Nephron progenitor cell (in vitro differentiated cells): ENCODE measurements around the gene UMOD.

ENCODE experiments used
- DNase-seq: peaks from one replicate; pipeline ENCODE4 v3.0.0; 2021
- H3K27ac Mint-ChIP-seq: 2 replicates; pipeline ENCODE4 v1.8.0; 2021; ENCODE audit warnings: mild to moderate bottlenecking, moderate library complexity, mixed read lengths
- H3K27me3 Mint-ChIP-seq: 2 replicates; pipeline ENCODE4 v1.8.0; 2021; ENCODE audit warnings: mild to moderate bottlenecking, low read depth, mixed read lengths; ENCODE audit not compliant: poor library complexity
- H3K36me3 Mint-ChIP-seq: 2 replicates; pipeline ENCODE4 v1.8.0; 2021; ENCODE audit warnings: low read depth, mixed read lengths
- H3K4me1 Mint-ChIP-seq: 2 replicates; pipeline ENCODE4 v1.8.0; 2021; ENCODE audit warnings: mixed read lengths
- H3K4me3 Mint-ChIP-seq: 2 replicates; pipeline ENCODE4 v1.8.0; 2021; ENCODE audit warnings: mild to moderate bottlenecking, moderate library complexity, mixed read lengths
- H3K9me3 Mint-ChIP-seq: 2 replicates; pipeline ENCODE4 v1.8.0; 2021; ENCODE audit warnings: mild to moderate bottlenecking, moderate library complexity, mixed read lengths
- CTCF ChIP-seq: fragments of 200-600 bp; sonication (generic); IDR thresholded peaks from 2 replicates; pipeline ENCODE4 v1.5.0; 2021; ENCODE audit warnings: antibody characterized with exemption

UMOD gene

GRCh38 chr16:20332411-20332810 lies 20.1 kb downstream of the UMOD start:
- Mint-ChIP-seq H3K36me3 (no peaks in the 10 kb centered on the region), H3K4me3 (no peak overlapping the region), H3K9me3 (peaks cover 10% of the 10 kb centered on the region), H3K4me1 (peaks cover 4% of the 10 kb centered on the region), H3K27me3 (peaks cover 17% of the 10 kb centered on the region), H3K27ac (no peak overlapping the region)
- no peak for TF ChIP-seq CTCF
- no peak for DNase-seq

- no peak overlapping the region for H3K27ac Mint-ChIP-seq
- H3K36me3 Mint-ChIP-seq: no peaks in the 10 kb centered on the region
- no peak for DNase-seq
- TF ChIP-seq CTCF: no peak
- peaks cover 5% of the 10 kb centered on the region for H3K9me3 Mint-ChIP-seq
- H3K27me3 Mint-ChIP-seq: peaks cover 15% of the 10 kb centered on the region
- H3K4me1 Mint-ChIP-seq: peaks cover 4% of the 10 kb centered on the region
- no peak overlapping the region for H3K4me3 Mint-ChIP-seq
Observed at GRCh38 chr16:20331635-20332034, 20.9 kb downstream of the UMOD start.

GRCh38 chr16:20329392-20330138 lies 22.9 kb downstream of the UMOD start:
- Mint-ChIP-seq H3K4me3 (no peak overlapping the region), H3K9me3 (no peaks in the 10 kb centered on the region), H3K27ac (no peak overlapping the region), H3K4me1 (peaks cover 4% of the 10 kb centered on the region), H3K27me3 (peaks cover 8% of the 10 kb centered on the region), H3K36me3 (no peaks in the 10 kb centered on the region)
- TF ChIP-seq CTCF: no peak
- DNase-seq: no peak

- Mint-ChIP-seq H3K27me3 (peaks cover 13% of the 10 kb centered on the region), H3K4me1 (no peaks in the 10 kb centered on the region), H3K9me3 (no peaks in the 10 kb centered on the region), H3K36me3 (no peaks in the 10 kb centered on the region), H3K27ac (no peak within 1 kb of the TSS), H3K4me3 (no peak within 1 kb of the TSS)
- no peak for DNase-seq
- peak; percentile 8 for TF ChIP-seq CTCF
Observed at GRCh38 chr16:20327444-20328041, 25.0 kb downstream of the UMOD start, which contains the start of gene GP2. GP2 (minus strand) TSS chr16:20327513; CDS start chr16:20326431, 1,082 bp downstream.

- no peaks in the 10 kb centered on the region for H3K9me3 Mint-ChIP-seq
- H3K36me3 Mint-ChIP-seq: no peaks in the 10 kb centered on the region
- H3K27ac Mint-ChIP-seq: no peak overlapping the region
- no peaks in the 10 kb centered on the region for H3K4me1 Mint-ChIP-seq
- DNase-seq: no peak
- H3K27me3 Mint-ChIP-seq: peaks cover 13% of the 10 kb centered on the region
- no peak overlapping the region for H3K4me3 Mint-ChIP-seq
- no peak for TF ChIP-seq CTCF
Observed at GRCh38 chr16:20326321-20326720, 26.2 kb downstream of the UMOD start.

- no peak for DNase-seq
- H3K9me3 Mint-ChIP-seq: no peaks in the 10 kb centered on the region
- H3K4me1 Mint-ChIP-seq: no peaks in the 10 kb centered on the region
- no peak overlapping the region for H3K4me3 Mint-ChIP-seq
- no peak for TF ChIP-seq CTCF
- peaks cover 12% of the 10 kb centered on the region for H3K27me3 Mint-ChIP-seq
- H3K36me3 Mint-ChIP-seq: no peaks in the 10 kb centered on the region
- H3K27ac Mint-ChIP-seq: no peak overlapping the region
Observed at GRCh38 chr16:20325005-20325404, 27.5 kb downstream of the UMOD start.
